Mucosa of stomach (tissue), 1 donor: ENCODE data around the gene ALG6.
A peak's percentile ranks its signal among the peaks of the same experiment; 100 is the strongest.

ENCODE experiments used
- H3K27me3 ChIP-seq: one replicate; pipeline ENCODE4 v1.7.0; 2013; ENCODE audit warnings: mild to moderate bottlenecking, low read length; ENCODE audit not compliant: control insufficient read depth, insufficient read depth
- H3K36me3 ChIP-seq: one replicate; pipeline ENCODE4 v1.7.0; 2013; ENCODE audit warnings: low read length; ENCODE audit not compliant: control insufficient read depth, insufficient read depth
- H3K4me1 ChIP-seq: one replicate; pipeline ENCODE4 v1.7.0; 2013; ENCODE audit warnings: mild to moderate bottlenecking, low read length; ENCODE audit not compliant: control insufficient read depth, insufficient read depth
- H3K4me3 ChIP-seq: one replicate; pipeline ENCODE4 v1.7.0; 2013; ENCODE audit warnings: low read length
- H3K9ac ChIP-seq: one replicate; pipeline ENCODE4 v1.7.0; 2013; ENCODE audit warnings: mild to moderate bottlenecking, low read length, moderate library complexity
- H3K9me3 ChIP-seq: one replicate; pipeline ENCODE4 v1.7.0; 2013; ENCODE audit warnings: mild to moderate bottlenecking, low read length, moderate library complexity; ENCODE audit not compliant: control insufficient read depth
- donor health status: Pancreatic carcinoma.

The ALG6 gene

GRCh38 chr1:63367215-63368103, at the start of gene ALG6:
TSS of gene ALG6 (plus strand) at chr1:63367627. CDS start at chr1:63370978, 3,351 bp downstream.
- no peaks in the 10 kb centered on the region for H3K9me3 ChIP-seq
- H3K4me1 ChIP-seq: peaks cover 5% of the 10 kb centered on the region
- H3K4me3 ChIP-seq: peak within 1 kb of the TSS; percentile 42
- no peaks in the 10 kb centered on the region for H3K36me3 ChIP-seq
- H3K9ac ChIP-seq: peak within 1 kb of the TSS; percentile 76
- H3K27me3 ChIP-seq: no peaks in the 10 kb centered on the region

GRCh38 chr1:63317817-63318152, 49.6 kb upstream of the ALG6 start:
- H3K4me1 ChIP-seq: peaks cover 22% of the 10 kb centered on the region
- H3K36me3 ChIP-seq: no peaks in the 10 kb centered on the region
- peaks cover 85% of the 10 kb centered on the region for H3K27me3 ChIP-seq
- H3K9ac ChIP-seq: no peak overlapping the region
- no peaks in the 10 kb centered on the region for H3K9me3 ChIP-seq
- H3K4me3 ChIP-seq: no peak overlapping the region

GRCh38 chr1:63318201-63318979, 49.0 kb upstream of the ALG6 start:
- Histone ChIP-seq H3K27me3 (peaks cover 91% of the 10 kb centered on the region), H3K9me3 (no peaks in the 10 kb centered on the region), H3K9ac (no peak overlapping the region), H3K36me3 (no peaks in the 10 kb centered on the region), H3K4me1 (peaks cover 27% of the 10 kb centered on the region), H3K4me3 (no peak overlapping the region)

GRCh38 chr1:63319046-63320021, 48.1 kb upstream of the ALG6 start:
- Histone ChIP-seq H3K27me3 (peaks cover 93% of the 10 kb centered on the region), H3K4me1 (peaks cover 27% of the 10 kb centered on the region), H3K4me3 (no peak overlapping the region), H3K9me3 (no peaks in the 10 kb centered on the region), H3K36me3 (no peaks in the 10 kb centered on the region), H3K9ac (no peak overlapping the region)

GRCh38 chr1:63320022-63320721, 47.3 kb upstream of the ALG6 start:
- Histone ChIP-seq H3K4me3 (no peak overlapping the region), H3K4me1 (peaks cover 27% of the 10 kb centered on the region), H3K9me3 (no peaks in the 10 kb centered on the region), H3K36me3 (no peaks in the 10 kb centered on the region), H3K9ac (no peak overlapping the region), H3K27me3 (peaks cover 96% of the 10 kb centered on the region)

GRCh38 chr1:63321066-63321784, 46.2 kb upstream of the ALG6 start:
- Histone ChIP-seq H3K9me3 (no peaks in the 10 kb centered on the region), H3K4me1 (peaks cover 27% of the 10 kb centered on the region)

GRCh38 chr1:63321785-63322113, 45.7 kb upstream of the ALG6 start:
- H3K4me1 ChIP-seq: peaks cover 27% of the 10 kb centered on the region
- peak overlapping the region; percentile 9 for H3K4me3 ChIP-seq
- H3K9me3 ChIP-seq: no peaks in the 10 kb centered on the region
- H3K36me3 ChIP-seq: no peaks in the 10 kb centered on the region
- peaks cover 99% of the 10 kb centered on the region for H3K27me3 ChIP-seq
- H3K9ac ChIP-seq: no peak overlapping the region

More at GRCh38 chr1:63321066-63321784, 46.2 kb upstream of the ALG6 start:
- H3K36me3 ChIP-seq: no peaks in the 10 kb centered on the region
- peaks cover 99% of the 10 kb centered on the region for H3K27me3 ChIP-seq
- H3K9ac ChIP-seq: no peak overlapping the region
- peak overlapping the region; percentile 9 for H3K4me3 ChIP-seq

GRCh38 chr1:63322114-63322943, 45.1 kb upstream of the ALG6 start, which contains the start of gene FOXD3:
TSS of gene FOXD3 (plus strand) at chr1:63322567. CDS start at chr1:63323059, 492 bp downstream.
- Histone ChIP-seq H3K4me1 (peaks cover 27% of the 10 kb centered on the region), H3K9me3 (no peaks in the 10 kb centered on the region), H3K4me3 (peak within 1 kb of the TSS; percentile 9), H3K27me3 (peaks cover 99% of the 10 kb centered on the region), H3K36me3 (no peaks in the 10 kb centered on the region), H3K9ac (no peak within 1 kb of the TSS)

- Histone ChIP-seq H3K9me3 (no peaks in the 10 kb centered on the region), H3K9ac (no peak overlapping the region), H3K36me3 (no peaks in the 10 kb centered on the region), H3K4me1 (peaks cover 31% of the 10 kb centered on the region), H3K4me3 (peak overlapping the region; percentile 9), H3K27me3 (peaks cover 99% of the 10 kb centered on the region)
Observed at GRCh38 chr1:63322944-63323864, 44.2 kb upstream of the ALG6 start.
